Measurements from ENCODE around the gene WNT5A.

- TF ChIP-seq, protein P1, sequence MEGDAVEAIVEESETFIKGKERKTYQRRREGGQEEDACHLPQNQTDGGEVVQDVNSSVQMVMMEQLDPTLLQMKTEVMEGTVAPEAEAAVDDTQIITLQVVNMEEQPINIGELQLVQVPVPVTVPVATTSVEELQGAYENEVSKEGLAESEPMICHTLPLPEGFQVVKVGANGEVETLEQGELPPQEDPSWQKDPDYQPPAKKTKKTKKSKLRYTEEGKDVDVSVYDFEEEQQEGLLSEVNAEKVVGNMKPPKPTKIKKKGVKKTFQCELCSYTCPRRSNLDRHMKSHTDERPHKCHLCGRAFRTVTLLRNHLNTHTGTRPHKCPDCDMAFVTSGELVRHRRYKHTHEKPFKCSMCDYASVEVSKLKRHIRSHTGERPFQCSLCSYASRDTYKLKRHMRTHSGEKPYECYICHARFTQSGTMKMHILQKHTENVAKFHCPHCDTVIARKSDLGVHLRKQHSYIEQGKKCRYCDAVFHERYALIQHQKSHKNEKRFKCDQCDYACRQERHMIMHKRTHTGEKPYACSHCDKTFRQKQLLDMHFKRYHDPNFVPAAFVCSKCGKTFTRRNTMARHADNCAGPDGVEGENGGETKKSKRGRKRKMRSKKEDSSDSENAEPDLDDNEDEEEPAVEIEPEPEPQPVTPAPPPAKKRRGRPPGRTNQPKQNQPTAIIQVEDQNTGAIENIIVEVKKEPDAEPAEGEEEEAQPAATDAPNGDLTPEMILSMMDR (IDR thresholded peaks at IDR 0.05; ENCODE audit: extremely low read depth in 1 of 2, insufficient read depth in 1 of 2, low read depth in 1 of 2, low read length in 2 of 2), result no peak
- TF ChIP-seq POLR2A (IDR thresholded peaks at IDR 0.05; ENCODE audit: low read depth, low read length) (no peak), POLR2AphosphoS5 (IDR thresholded peaks at IDR 0.05; ENCODE audit: insufficient read depth, low read depth, low read length) (no peak)
These were observed 14.8 kb upstream of the WNT5A start for GRCh38 chr3:55501905-55502304.

All from endothelial cell of umbilical vein (primary cell).